Hepatocyte (in vitro differentiated cells): ENCODE measurements around the gene PPHLN1. TPM values are rescaled to one million over a fixed set of nuclear protein-coding genes. Genes with fewer than 3 reads are reported as not detected.

ENCODE experiments used
- DNase-seq: peaks from one replicate; pipeline ENCODE4 v3.0.0-alpha.2; 2016; ENCODE audit warnings: low spot score
- H2AFZ ChIP-seq: fragments of 200-600 bp; sonication (generic); 2 replicates; pipeline ENCODE4 v1.6.0; 2016; ENCODE audit warnings: antibody characterized with exemption, mild to moderate bottlenecking
- H3K27ac ChIP-seq: fragments of 200-600 bp; sonication (generic); 2 replicates; pipeline ENCODE4 v1.5.1; 2016; ENCODE audit warnings: mild to moderate bottlenecking
- H3K27me3 ChIP-seq: fragments of 200-600 bp; sonication (generic); 2 replicates; pipeline ENCODE4 v1.6.1; 2016
- H3K36me3 ChIP-seq: fragments of 200-600 bp; sonication (generic); replicated peaks from 2 replicates; pipeline ENCODE4 v1.5.1; 2016; ENCODE audit warnings: low read depth; ENCODE audit not compliant: insufficient read depth
- H3K4me1 ChIP-seq: fragments of 200-600 bp; sonication (generic); 2 replicates; pipeline ENCODE4 v1.5.1; 2016; ENCODE audit warnings: mild to moderate bottlenecking, moderate library complexity; ENCODE audit not compliant: insufficient read depth
- H3K4me2 ChIP-seq: fragments of 200-600 bp; sonication (generic); 2 replicates; pipeline ENCODE4 v1.6.0; 2016
- H3K4me3 ChIP-seq: fragments of 200-600 bp; sonication (generic); 2 replicates; pipeline ENCODE4 v1.5.1; 2016; ENCODE audit warnings: mild to moderate bottlenecking
- H3K79me2 ChIP-seq: fragments of 200-600 bp; sonication (generic); 2 replicates; pipeline ENCODE4 v1.6.0; 2017; ENCODE audit warnings: mild to moderate bottlenecking
- H3K9me2 ChIP-seq: fragments of 200-600 bp; sonication (generic); replicated peaks from 2 replicates; pipeline ENCODE4 v1.6.0; 2017; ENCODE audit warnings: mild to moderate bottlenecking; ENCODE audit not compliant: insufficient read depth
- H3K9me3 ChIP-seq: fragments of 200-600 bp; sonication (generic); 2 replicates; pipeline ENCODE4 v1.5.1; 2016; ENCODE audit warnings: low read depth, mild to moderate bottlenecking
- H4K20me1 ChIP-seq: fragments of 200-600 bp; sonication (generic); 2 replicates; pipeline ENCODE4 v1.6.0; 2016; ENCODE audit warnings: mild to moderate bottlenecking; ENCODE audit not compliant: insufficient read depth, poor library complexity, severe bottlenecking
- CTCF ChIP-seq: fragments of 200-600 bp; sonication (generic); IDR thresholded peaks from 2 replicates; pipeline ENCODE4 v1.5.1; 2016; ENCODE audit warnings: antibody characterized with exemption, mild to moderate bottlenecking; ENCODE audit not compliant: poor library complexity
- EZH2 ChIP-seq: fragments of 200-600 bp; sonication (generic); IDR thresholded peaks from 2 replicates; pipeline ENCODE4 v1.6.1; 2016; ENCODE audit warnings: antibody characterized with exemption, mild to moderate bottlenecking, borderline replicate concordance
- EZH2phosphoT487 ChIP-seq: fragments of 200-600 bp; sonication (generic); IDR thresholded peaks from one replicate; pipeline ENCODE4 v1.6.1; 2018; ENCODE audit warnings: antibody characterized with exemption, mild to moderate bottlenecking, low read depth, moderate library complexity; ENCODE audit not compliant: unreplicated experiment, severe bottlenecking
- WGBS: methylation state at CpG from one replicate; pipeline ENCODE4 v1.1.6; 2016; ENCODE audit warnings: low lambda C conversion rate; ENCODE audit errors: missing lambda C conversion rate; 5-methylcytosine and 5-hydroxymethylcytosine counted together
- polyA plus RNA-seq: library from polyadenylated mRNA; unstranded; fragments of >200 nt; fragmentation: Nextera tagmentation; extraction: Ambion mirVana; gene quantifications from 2 replicates; pipeline ENCODE4 v1.2.1, GENCODE V29; 2016
- total RNA-seq: library from RNA; depleted of rRNA; stranded (reverse); fragments of >200 nt; gene quantifications from 2 replicates; pipeline ENCODE4 v1.2.3, GENCODE V29; 2014

The PPHLN1 gene
- total and polyA plus RNA-seq, 2 experiments from 2014 or later = 38.1 to 65.4 TPM

- TF ChIP-seq EZH2phosphoT487 = no peak
- no peak for TF ChIP-seq EZH2
- no peak for TF ChIP-seq CTCF
- no peaks in the 10 kb centered on the region for H3K9me3 ChIP-seq
- no peak overlapping the region for H3K4me2 ChIP-seq
- H3K4me1 ChIP-seq = no peaks in the 10 kb centered on the region
- no peak for DNase-seq
- no peaks in the 10 kb centered on the region for H3K9me2 ChIP-seq
- peaks cover 79% of the 10 kb centered on the region for H3K79me2 ChIP-seq
- no peak overlapping the region for H3K4me3 ChIP-seq
- no peak overlapping the region for H3K27ac ChIP-seq
- peaks cover 2% of the 10 kb centered on the region for H4K20me1 ChIP-seq
- no peaks in the 10 kb centered on the region for H3K27me3 ChIP-seq
- 97% methylated on average over 2 of the region's 2 CpGs for WGBS
- H3K36me3 ChIP-seq = no peaks in the 10 kb centered on the region
- H2AFZ ChIP-seq = no peak overlapping the region
Measured at GRCh38 chr12:42338280-42338679, 12.3 kb downstream of the PPHLN1 start.

GRCh38 chr12:42342028-42342427, 16.1 kb downstream of the PPHLN1 start:
- H3K4me3 ChIP-seq = no peak overlapping the region
- no peak overlapping the region for H3K4me2 ChIP-seq
- TF ChIP-seq CTCF (no peak), EZH2phosphoT487 (no peak), EZH2 (no peak)
- no peaks in the 10 kb centered on the region for H3K27me3 ChIP-seq
- no peak for DNase-seq
- no peak overlapping the region for H2AFZ ChIP-seq
- H3K9me3 ChIP-seq = no peaks in the 10 kb centered on the region
- no peaks in the 10 kb centered on the region for H3K36me3 ChIP-seq
- no peaks in the 10 kb centered on the region for H3K9me2 ChIP-seq
- 90% methylated on average over 2 of the region's 2 CpGs for WGBS
- no peaks in the 10 kb centered on the region for H4K20me1 ChIP-seq
- H3K79me2 ChIP-seq = peaks cover 72% of the 10 kb centered on the region
- H3K27ac ChIP-seq = no peak overlapping the region
- no peaks in the 10 kb centered on the region for H3K4me1 ChIP-seq

- Histone ChIP-seq H3K27me3 (no peaks in the 10 kb centered on the region), H4K20me1 (no peaks in the 10 kb centered on the region), H2AFZ (no peak overlapping the region), H3K9me3 (no peaks in the 10 kb centered on the region), H3K4me2 (no peak overlapping the region), H3K27ac (no peak overlapping the region), H3K36me3 (no peaks in the 10 kb centered on the region), H3K9me2 (no peaks in the 10 kb centered on the region), H3K4me1 (no peaks in the 10 kb centered on the region), H3K79me2 (peaks cover 69% of the 10 kb centered on the region), H3K4me3 (no peak overlapping the region)
- 95% methylated on average over 3 of the region's 3 CpGs for WGBS
- DNase-seq = no peak
- no peak for TF ChIP-seq CTCF
- no peak for TF ChIP-seq EZH2phosphoT487
- TF ChIP-seq EZH2 = no peak
Measured at GRCh38 chr12:42343721-42344120, 17.8 kb downstream of the PPHLN1 start.
